Measurements from ENCODE around the gene PITPNM3. TPM values are rescaled to one million over a fixed set of nuclear protein-coding genes. Genes with fewer than 3 reads are reported as not detected.

PITPNM3 gene
- total and polyA plus RNA-seq, 12 donors, result 1.1 to 9.8 (median 6.8) TPM

DNA sequence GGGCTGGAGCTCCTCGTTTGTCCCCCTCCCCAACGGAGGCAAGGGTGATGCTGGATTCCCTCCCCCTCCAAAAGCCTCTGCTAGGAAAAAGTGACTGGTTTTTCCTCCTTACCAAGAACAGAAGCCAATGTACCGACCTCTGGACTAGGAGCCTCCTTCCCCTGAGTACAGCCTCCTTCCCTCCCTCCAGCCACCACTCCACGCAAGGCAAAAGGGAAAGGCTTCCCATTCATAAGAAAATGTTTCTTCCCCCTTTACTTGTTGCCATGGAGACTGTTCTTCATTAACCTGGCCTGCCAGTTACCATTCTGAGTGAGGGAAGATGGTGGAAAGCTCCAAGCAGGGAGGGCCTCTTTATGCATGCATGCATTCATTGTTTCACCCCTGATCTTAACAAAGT is 116.4 kb downstream of the PITPNM3 start:
- Histone ChIP-seq H3K36me3 (replicated peaks in 1 of 2) (no peaks in the 10 kb centered on the region), H3K27ac (no peak overlapping the region), H3K27me3 (no peaks in the 10 kb centered on the region), H3K4me3 (no peak overlapping the region), H3K9me3 (replicated peaks in 1 of 3) (no peaks in the 10 kb centered on the region), H3K4me1 (replicated peaks in 1 of 2) (no peaks in the 10 kb centered on the region)
- TF ChIP-seq, protein P1, sequence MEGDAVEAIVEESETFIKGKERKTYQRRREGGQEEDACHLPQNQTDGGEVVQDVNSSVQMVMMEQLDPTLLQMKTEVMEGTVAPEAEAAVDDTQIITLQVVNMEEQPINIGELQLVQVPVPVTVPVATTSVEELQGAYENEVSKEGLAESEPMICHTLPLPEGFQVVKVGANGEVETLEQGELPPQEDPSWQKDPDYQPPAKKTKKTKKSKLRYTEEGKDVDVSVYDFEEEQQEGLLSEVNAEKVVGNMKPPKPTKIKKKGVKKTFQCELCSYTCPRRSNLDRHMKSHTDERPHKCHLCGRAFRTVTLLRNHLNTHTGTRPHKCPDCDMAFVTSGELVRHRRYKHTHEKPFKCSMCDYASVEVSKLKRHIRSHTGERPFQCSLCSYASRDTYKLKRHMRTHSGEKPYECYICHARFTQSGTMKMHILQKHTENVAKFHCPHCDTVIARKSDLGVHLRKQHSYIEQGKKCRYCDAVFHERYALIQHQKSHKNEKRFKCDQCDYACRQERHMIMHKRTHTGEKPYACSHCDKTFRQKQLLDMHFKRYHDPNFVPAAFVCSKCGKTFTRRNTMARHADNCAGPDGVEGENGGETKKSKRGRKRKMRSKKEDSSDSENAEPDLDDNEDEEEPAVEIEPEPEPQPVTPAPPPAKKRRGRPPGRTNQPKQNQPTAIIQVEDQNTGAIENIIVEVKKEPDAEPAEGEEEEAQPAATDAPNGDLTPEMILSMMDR (IDR thresholded peaks at IDR 0.05), result no peak
- no peak for TF ChIP-seq POLR2A (IDR thresholded peaks at IDR 0.05)
- DNase-seq, result no peak
- intact Hi-C loops (cut with DNase I), result no loop called here
- WGBS, 4 donors, result 53 to 67% (median 65%) methylated on average over 4 of the region's 4 CpGs

DNA sequence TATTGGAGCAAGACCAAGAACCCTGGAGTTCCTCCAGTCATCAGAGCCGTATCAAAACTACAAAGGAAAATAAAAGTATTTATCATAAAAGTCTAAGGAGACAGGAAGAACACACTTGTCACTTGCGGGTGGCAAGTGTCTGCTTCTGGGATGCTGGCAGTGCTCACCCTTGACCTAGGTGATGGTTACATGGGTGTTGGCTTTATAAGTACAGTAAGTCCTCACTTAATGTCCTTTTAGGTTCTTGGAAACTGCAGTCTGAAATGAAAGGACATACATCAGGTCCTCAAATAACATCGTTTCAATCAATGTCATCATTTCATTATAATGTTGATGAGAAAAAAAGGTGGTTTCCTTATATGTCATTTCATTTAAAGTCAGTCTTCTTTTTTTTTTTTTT is 118.4 kb downstream of the PITPNM3 start:
- H3K4me3 ChIP-seq, result no peak overlapping the region
- H3K36me3 ChIP-seq (replicated peaks in 1 of 2), result no peaks in the 10 kb centered on the region
- no peaks in the 10 kb centered on the region for H3K9me3 ChIP-seq (replicated peaks in 1 of 3)
- DNase-seq, result no peak
- no peak for TF ChIP-seq POLR2A (IDR thresholded peaks at IDR 0.05)
- TF ChIP-seq, protein P1 (IDR thresholded peaks at IDR 0.05), result no peak
- H3K27ac ChIP-seq, result no peak overlapping the region
- intact Hi-C loops (cut with DNase I), result no loop called here
- 49 to 64% (median 58%) methylated on average over 3 of the region's 3 CpGs for WGBS, 4 donors
- H3K4me1 ChIP-seq (replicated peaks in 1 of 2), result no peaks in the 10 kb centered on the region
- no peaks in the 10 kb centered on the region for H3K27me3 ChIP-seq

DNA sequence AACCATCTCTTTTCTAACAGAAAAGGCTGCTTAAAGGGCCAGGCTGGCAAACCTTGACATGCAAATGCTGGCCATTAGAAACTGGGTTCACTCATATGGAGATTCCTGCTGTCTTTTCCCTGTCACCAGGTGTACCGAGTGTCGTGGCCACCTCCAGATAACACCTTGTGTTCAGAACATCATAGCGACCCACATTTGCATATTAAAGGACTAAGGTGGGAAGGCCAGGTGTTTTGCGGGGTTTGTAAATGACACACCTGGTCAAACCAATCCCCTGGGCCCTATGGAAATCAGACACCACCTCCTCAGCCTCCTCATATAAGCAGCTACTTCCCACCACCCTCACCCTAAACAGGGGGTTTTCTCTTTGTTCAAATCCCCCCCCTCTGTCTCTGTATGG is 118.9 kb downstream of the PITPNM3 start:
- H3K27me3 ChIP-seq, result no peaks in the 10 kb centered on the region

DNA sequence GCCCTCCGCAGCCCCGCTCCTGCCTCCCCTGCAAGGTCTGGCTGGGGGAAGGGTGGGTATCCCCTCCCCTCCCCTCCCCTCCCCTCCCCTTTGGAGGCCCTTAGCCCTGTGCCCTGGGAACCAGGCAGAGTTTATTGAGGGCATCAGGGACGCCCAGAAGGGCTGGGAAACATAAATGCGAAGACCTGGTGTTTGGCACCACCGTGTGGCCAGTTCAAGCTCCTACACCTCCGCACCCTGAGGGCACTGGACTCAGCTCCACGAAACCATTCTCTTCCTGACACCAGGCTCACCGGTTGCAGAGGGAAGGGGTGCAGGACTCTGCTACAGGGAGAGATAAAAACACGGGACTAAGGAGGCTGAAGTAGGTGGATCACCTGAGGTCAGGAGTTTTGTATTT is 120.4 kb downstream of the PITPNM3 start:
- DNase-seq, result peak; percentile 60 to 83 (median 73)
- no peaks in the 10 kb centered on the region for H3K27me3 ChIP-seq
- H3K9me3 ChIP-seq (replicated peaks in 1 of 3), result no peaks in the 10 kb centered on the region
- H3K4me1 ChIP-seq (replicated peaks in 1 of 2), result no peaks in the 10 kb centered on the region
- WGBS, 4 donors, result 14 to 19% (median 17%) methylated on average over 6 to 9 of the region's 9 CpGs
- no peak for TF ChIP-seq POLR2A (IDR thresholded peaks at IDR 0.05)
- TF ChIP-seq, protein P1 (IDR thresholded peaks at IDR 0.05), result peak; percentile 70 to 84 (median 80)
- no peak overlapping the region for H3K27ac ChIP-seq
- H3K36me3 ChIP-seq (replicated peaks in 1 of 2), result no peaks in the 10 kb centered on the region
- intact Hi-C loops (cut with DNase I), result no loop called here
- H3K4me3 ChIP-seq, result no peak overlapping the region

More for the DNA sequence above, 118.9 kb downstream of the PITPNM3 start:
- no peaks in the 10 kb centered on the region for H3K36me3 ChIP-seq (replicated peaks in 1 of 2)
- H3K27ac ChIP-seq, result no peak overlapping the region
- WGBS, 4 donors, result 41 to 49% (median 45%) methylated on average over 4 of the region's 4 CpGs
- no peaks in the 10 kb centered on the region for H3K9me3 ChIP-seq (replicated peaks in 1 of 3)
- H3K4me1 ChIP-seq (replicated peaks in 1 of 2), result no peaks in the 10 kb centered on the region
- DNase-seq, result no peak
- TF ChIP-seq POLR2A (IDR thresholded peaks at IDR 0.05), result no peak
- TF ChIP-seq, protein P1 (IDR thresholded peaks at IDR 0.05), result no peak
- intact Hi-C loops (cut with DNase I), result no loop called here
- H3K4me3 ChIP-seq, result no peak overlapping the region

Data from adrenal gland (tissue), 12 donors.